ENCODE measurements around the gene GCAT.

Gene GCAT

GRCh38 chr22:37812869-37813678 lies 5.3 kb downstream of the GCAT start:
- no peak for DNase-seq

DNA sequence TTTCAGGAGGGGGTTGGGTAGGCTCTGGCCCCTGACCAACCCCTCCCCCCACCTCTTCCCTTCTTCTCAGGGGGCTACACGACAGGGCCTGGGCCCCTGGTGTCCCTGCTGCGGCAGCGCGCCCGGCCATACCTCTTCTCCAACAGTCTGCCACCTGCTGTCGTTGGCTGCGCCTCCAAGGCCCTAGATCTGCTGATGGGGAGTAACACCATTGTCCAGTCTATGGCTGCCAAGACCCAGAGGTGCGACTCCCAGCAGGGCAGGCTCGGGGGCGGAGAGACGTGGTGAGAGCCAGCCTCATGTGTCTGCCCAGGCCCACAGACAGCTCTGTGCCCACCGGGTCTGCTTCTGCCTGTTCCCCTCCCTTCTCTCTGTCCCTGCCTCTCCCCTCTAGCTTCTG lies 7.9 kb downstream of the GCAT start:
- DNase-seq: no peak

DNA sequence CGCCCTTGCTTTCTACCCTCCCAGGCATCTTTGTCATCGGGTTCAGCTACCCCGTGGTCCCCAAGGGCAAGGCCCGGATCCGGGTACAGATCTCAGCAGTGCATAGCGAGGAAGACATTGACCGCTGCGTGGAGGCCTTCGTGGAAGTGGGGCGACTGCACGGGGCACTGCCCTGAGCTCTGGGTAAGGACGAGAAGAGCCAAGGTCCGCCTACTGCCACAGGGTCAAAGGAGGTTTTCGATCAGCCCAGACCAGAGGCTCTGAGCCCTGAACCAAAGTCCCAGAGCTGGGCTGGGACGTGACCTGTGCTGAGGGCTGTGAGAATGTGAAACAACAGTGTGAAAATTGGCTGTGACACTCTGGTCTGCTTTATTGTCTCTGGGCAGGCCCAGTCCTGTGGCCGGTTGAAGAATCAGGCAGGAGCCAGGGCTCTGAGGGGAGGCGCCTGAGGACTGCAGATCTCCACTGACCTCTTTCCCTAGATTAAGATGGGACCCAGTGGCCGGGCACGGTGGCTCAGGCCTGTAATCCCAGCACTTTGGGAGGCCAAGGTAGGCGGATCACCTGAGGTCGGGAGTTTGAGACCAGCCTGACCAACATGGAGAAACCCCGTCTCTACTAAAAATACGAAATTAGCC lies 8.9 kb downstream of the GCAT start:
- DNase-seq: no peak

DNA sequence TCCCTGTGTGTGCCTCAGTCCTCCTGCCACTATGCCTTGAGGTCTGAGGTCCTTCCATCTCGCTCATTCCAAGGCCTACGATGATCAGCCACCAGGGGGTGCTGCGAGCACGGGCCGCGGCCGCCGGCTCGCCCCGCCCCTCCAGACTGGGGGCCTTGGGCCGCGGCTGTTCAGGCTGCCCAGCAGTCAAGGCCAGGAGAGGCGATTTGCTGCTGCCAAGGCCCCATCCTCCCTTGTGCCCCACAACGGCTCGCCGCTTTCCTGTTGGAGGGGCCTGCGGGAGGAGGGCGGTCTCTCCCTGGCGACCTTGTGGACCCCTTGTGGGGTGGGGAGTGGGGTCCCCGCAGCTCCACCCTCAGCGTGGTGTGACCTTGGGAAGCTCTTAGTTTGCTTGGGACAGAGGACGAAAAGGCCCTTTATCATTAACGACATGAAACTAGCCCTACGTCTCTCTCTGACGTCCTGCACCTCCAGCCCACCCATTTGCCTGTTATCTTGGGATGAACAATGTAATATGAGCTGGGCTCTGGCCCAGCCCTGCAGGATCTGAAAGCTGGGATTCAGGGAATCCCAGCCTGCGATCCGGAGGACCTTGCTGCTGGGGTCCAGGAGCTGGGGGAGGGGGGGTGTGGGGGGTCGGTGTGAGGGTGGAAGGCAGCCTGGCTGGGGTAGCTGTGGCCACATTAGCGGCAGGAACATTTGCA lies 10.1 kb downstream of the GCAT start:
- peak; percentile 37 for DNase-seq

DNA sequence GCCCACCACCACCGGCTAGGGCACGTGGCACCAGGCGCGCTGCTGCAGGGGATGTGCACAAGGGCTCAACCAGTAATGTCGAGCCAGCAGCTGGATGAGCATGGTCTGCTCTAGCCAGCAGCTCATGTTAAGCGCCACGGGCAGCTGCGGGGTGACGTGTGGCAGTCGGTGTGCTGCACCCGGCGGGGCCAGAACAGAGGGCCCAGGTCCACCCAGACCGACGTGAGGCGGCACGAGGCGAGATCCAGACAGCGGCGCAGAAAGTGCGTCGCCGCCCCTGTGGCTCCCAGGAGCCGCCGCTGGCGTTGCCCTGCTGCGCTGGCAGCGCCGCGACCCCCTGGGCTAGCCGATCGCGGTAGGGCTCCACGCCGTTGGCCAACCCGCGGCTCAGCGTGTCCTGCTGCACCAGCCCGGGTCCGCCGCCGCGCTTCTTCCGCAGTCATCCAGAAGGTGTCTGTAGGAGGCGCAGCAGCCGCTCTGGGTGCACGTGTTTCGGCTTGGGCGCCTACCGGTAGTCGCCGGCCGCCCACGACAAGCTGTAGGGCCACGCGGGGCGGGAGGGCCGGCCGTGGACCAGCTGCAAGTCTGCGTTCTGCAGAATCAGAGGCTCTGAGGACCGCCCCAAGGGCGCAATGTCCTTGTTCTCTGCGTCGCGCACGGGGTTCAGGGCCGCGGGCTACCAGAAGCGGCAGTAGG lies 10.8 kb downstream of the GCAT start:
- no peak for DNase-seq

GRCh38 chr22:37819105-37819433 lies 11.3 kb downstream of the GCAT start:
- no peak for DNase-seq

- no peak for DNase-seq
Measured at GRCh38 chr22:37820350-37820749, 12.6 kb downstream of the GCAT start.

DNA sequence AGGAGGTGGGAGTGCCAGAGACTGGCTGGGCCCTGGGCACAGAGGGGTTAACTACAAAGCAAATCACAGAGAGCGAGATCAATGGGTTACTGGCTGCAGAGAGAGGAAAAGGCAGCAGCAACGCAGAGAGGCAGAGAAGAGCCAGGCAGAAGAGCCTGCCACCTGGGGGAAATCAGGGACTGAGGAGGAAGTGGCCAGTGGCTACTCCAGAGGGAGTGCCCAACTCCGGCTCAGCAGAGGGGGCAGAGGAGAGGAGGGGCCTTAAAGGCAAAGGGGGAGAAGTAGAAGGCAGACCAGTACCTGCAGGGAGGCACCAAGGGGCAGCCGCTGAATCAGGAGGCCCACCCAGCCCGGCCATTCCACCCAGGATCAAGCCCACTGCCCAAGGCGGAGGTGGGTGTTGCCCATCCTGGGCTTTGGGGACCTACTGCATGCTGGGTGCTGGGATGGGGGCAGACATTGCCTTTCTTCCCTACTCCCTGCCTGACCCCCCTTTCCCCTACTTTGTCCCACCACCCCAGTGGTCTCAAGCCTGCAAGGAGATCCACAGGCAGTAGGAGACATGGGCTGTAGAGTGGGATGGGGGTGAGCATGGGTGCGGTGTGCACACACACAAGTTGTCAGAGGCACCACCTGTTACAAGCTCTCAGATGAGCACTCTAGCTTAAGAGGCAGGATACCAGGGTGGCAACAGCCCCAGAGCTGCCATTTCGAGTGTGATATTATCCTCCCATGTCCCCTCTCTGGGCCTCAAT lies 14.5 kb downstream of the GCAT start:
- peak; percentile 27 for DNase-seq

- peak; percentile 73 for DNase-seq
Measured at GRCh38 chr22:37823134-37823985, 15.6 kb downstream of the GCAT start, which contains the start of gene GALR3. GALR3 (plus strand) TSS chr22:37823382; CDS start chr22:37823407, 25 bp downstream.

DNA sequence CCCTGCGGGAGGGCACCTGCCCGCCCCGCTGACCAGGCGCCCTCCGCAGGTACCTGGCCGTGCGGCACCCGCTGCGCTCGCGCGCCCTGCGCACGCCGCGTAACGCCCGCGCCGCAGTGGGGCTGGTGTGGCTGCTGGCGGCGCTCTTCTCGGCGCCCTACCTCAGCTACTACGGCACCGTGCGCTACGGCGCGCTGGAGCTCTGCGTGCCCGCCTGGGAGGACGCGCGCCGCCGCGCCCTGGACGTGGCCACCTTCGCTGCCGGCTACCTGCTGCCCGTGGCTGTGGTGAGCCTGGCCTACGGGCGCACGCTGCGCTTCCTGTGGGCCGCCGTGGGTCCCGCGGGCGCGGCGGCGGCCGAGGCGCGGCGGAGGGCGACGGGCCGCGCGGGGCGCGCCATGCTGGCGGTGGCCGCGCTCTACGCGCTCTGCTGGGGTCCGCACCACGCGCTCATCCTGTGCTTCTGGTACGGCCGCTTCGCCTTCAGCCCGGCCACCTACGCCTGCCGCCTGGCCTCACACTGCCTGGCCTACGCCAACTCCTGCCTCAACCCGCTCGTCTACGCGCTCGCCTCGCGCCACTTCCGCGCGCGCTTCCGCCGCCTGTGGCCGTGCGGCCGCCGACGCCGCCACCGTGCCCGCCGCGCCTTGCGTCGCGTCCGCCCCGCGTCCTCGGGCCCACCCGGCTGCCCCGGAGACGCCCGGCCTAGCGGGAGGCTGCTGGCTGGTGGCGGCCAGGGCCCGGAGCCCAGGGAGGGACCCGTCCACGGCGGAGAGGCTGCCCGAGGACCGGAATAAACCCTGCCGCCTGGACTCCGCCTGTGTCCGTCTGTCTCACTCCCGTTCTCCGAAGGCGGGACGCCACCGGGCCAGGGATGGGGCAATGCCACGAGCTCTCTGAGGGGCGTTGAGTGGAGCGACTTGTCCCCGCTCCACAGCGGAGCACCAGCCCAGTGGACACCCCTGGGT lies 17.2 kb downstream of the GCAT start:
- no peak for DNase-seq

DNA sequence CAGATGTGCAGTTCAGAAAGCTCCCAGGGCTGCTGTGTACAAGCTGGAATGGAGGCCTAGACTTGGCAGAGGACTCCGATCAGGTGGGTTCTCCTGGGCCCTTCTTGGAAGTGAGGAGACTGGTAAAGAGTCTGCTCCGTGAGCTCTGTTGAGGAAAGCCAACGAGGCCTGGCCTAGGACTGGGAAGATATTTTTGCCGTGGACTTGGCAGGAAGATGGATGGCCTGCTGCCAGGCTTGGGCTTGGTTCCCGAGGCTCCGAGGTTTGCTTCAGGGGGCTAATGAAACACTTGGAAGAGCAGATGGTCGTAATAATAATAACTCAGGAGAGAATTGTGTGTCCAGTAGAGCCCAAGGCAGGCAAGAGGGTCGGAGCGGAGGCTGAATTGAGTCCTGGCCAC lies 19.3 kb downstream of the GCAT start:
- no peak for DNase-seq

DNA sequence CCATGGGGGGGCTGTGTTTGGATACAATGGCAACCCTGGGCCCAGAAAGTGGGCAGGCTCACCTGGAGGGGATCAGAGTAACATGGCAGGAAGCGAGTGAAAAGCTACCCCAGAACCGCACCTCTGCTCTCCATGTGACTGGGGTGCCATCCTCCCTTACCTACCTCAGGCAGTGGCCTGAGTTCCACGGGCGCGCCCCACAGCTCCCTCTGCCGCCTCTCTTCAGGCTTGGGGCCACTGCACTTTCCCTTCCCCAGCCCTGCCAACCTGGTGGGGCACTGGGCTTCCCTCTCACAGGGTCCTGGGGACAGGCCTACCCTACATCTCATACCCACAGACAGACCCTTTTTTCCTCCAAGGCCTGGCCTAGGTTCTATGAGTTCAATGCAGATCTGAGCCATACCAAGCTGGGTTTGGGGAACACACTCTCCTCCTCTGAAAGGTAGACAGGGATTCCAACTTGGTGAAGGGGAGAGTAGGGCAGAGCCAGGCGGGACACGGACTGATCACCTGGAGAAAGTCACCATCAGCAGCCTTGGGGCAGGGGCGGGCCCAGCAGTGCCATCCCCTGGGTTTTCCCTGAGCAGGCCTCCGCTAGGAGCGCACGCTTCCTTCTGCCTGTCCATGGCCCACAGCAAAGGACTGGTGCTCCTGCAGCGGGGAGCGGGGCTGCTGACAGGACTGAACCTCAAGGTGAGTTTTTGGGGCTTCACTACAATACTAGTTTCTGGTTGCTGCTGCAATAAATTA lies 22.5 kb downstream of the GCAT start:
- DNase-seq: no peak

- DNase-seq: no peak
Measured at GRCh38 chr22:37831472-37831871, 23.7 kb downstream of the GCAT start.

GRCh38 chr22:37832022-37832857 lies 24.5 kb downstream of the GCAT start:
- DNase-seq: no peak

- no peak for DNase-seq
Measured at GRCh38 chr22:37842015-37842793, 34.5 kb downstream of the GCAT start.

GRCh38 chr22:37843741-37844089 lies 36.0 kb downstream of the GCAT start:
- no peak for DNase-seq

- DNase-seq: no peak
Measured at GRCh38 chr22:37844904-37845329, 37.2 kb downstream of the GCAT start.

GRCh38 chr22:37846433-37846832 lies 38.7 kb downstream of the GCAT start:
- DNase-seq: no peak

All from NCI-H510A (cell line).